B cell (primary cell): ENCODE results near the gene STARD3. TPM values are rescaled to one million over a fixed set of nuclear protein-coding genes. Genes with fewer than 3 reads are reported as not detected.

Source experiments
- ATAC-seq: fragments of 200-7000 bp; cut with Tn5 transposase; one replicate; pipeline ENCODE4 v1.10.0; 2021; ENCODE audit warnings: low read depth, mild to moderate bottlenecking, moderate number of reproducible peaks, moderate library complexity
- CTCF ChIA-PET: fragments of 350-600 bp; sonication (Branson Sonifier 250); formaldehyde crosslinking; loops from one replicate; lab custom pipeline; 2021; ENCODE audit warnings: antibody characterized with exemption, inconsistent platforms; lab: Charles Lee
- POLR2A ChIA-PET: fragments of 350-600 bp; sonication (Branson Sonifier 250); formaldehyde crosslinking; loops from one replicate; lab custom pipeline; 2021; ENCODE audit warnings: antibody characterized with exemption; lab: Charles Lee
- DNase-seq: peaks from one replicate; pipeline ENCODE4 v3.0.0; 2013
- H2AFZ ChIP-seq: 2 replicates; pipeline ENCODE4 v1.6.1; 2012; ENCODE audit warnings: mild to moderate bottlenecking, low read depth, low read length; ENCODE audit not compliant: insufficient read depth, poor library complexity, severe bottlenecking
- H3K27ac ChIP-seq, 2 donors: 1 replicate in 1 of 2; 2 replicates in 1 of 2; pipeline ENCODE4 v1.5.1; 2012 to 2013; ENCODE audit warnings: low read length in 2 of 2, mild to moderate bottlenecking in 2 of 2, moderate library complexity in 1 of 2
- H3K27me3 ChIP-seq, 4 experiments: fragments of 200-600 bp in 1 of 4; sonication (generic) in 1 of 4; replicated peaks in 1 of 4; 1 replicate in 2 of 4; 2 replicates in 2 of 4; pipeline versions ENCODE4 v1.6.1 to v1.7.0; 2013 to 2016; ENCODE audit warnings: low read length in 3 of 4, mild to moderate bottlenecking in 2 of 4, mixed read lengths in 1 of 4, moderate library complexity in 1 of 4; ENCODE audit not compliant: insufficient read depth in 4 of 4, control insufficient read depth in 3 of 4; ENCODE audit errors: control extremely low read depth in 1 of 4
- H3K36me3 ChIP-seq, 2 experiments: replicated peaks in 1 of 2; 1 replicate in 1 of 2; 2 replicates in 1 of 2; pipeline versions ENCODE4 v1.6.1 to v1.7.1; 2013; ENCODE audit warnings: low read length in 1 of 2; ENCODE audit not compliant: insufficient read depth in 2 of 2, control insufficient read depth in 1 of 2; ENCODE audit errors: control extremely low read depth in 1 of 2, extremely low read depth in 1 of 2
- H3K4me1 ChIP-seq, 2 donors: fragments of 200-600 bp in 1 of 2; sonication (generic) in 1 of 2; 1 replicate in 1 of 2; 2 replicates in 1 of 2; pipeline versions ENCODE4 v1.5.1 to v1.6.1; 2013 to 2017; ENCODE audit warnings: low read length in 2 of 2; ENCODE audit not compliant: control insufficient read depth in 2 of 2, insufficient read depth in 2 of 2
- H3K4me2 ChIP-seq: replicated peaks from 2 replicates; pipeline ENCODE3; 2012; ENCODE audit warnings: mild to moderate bottlenecking, low read depth, low read length; ENCODE audit not compliant: poor library complexity, severe bottlenecking
- H3K4me3 ChIP-seq, 5 experiments: fragments of 200-600 bp in 1 of 5; sonication (generic) in 1 of 5; 1 replicate in 3 of 5; 2 replicates in 2 of 5; pipeline versions ENCODE4 v1.5.1 to v1.7.0; 2011 to 2016; ENCODE audit warnings: low read length in 4 of 5, mild to moderate bottlenecking in 4 of 5, low read depth in 2 of 5, control low read depth in 1 of 5, moderate library complexity in 1 of 5; ENCODE audit not compliant: insufficient read depth in 1 of 5; ENCODE audit errors: control extremely low read depth in 1 of 5, extremely low read depth in 1 of 5
- H3K79me2 ChIP-seq: fragments of 200-600 bp; sonication (generic); one replicate; pipeline ENCODE4 v1.6.0; 2016; ENCODE audit warnings: low read length; ENCODE audit not compliant: control insufficient read depth, insufficient read depth
- H3K9ac ChIP-seq: fragments of 200-600 bp; sonication (generic); 2 replicates; pipeline ENCODE4 v1.6.1; 2017; ENCODE audit warnings: mild to moderate bottlenecking, low read length, moderate library complexity
- H3K9me3 ChIP-seq, 3 donors: one replicate each; pipeline versions ENCODE4 v1.6.1 to v1.7.1; 2013; ENCODE audit warnings: low read length in 2 of 3; ENCODE audit not compliant: control insufficient read depth in 2 of 3, insufficient read depth in 1 of 3; ENCODE audit errors: control extremely low read depth in 1 of 3
- H4K20me1 ChIP-seq: 2 replicates; pipeline ENCODE4 v1.6.0; 2012; ENCODE audit warnings: mild to moderate bottlenecking, low read length; ENCODE audit not compliant: insufficient read depth, control insufficient read depth, poor library complexity, severe bottlenecking
- H3K27ac Mint-ChIP-seq: one replicate; pipeline ENCODE4 v1.8.0; 2021; ENCODE audit warnings: mixed read lengths
- H3K27me3 Mint-ChIP-seq: one replicate; pipeline ENCODE4 v1.8.0; 2021; ENCODE audit warnings: mixed read lengths
- H3K4me1 Mint-ChIP-seq: one replicate; pipeline ENCODE4 v1.8.0; 2021; ENCODE audit warnings: mixed read lengths
- H3K4me3 Mint-ChIP-seq: one replicate; pipeline ENCODE4 v1.8.0; 2021; ENCODE audit warnings: mixed read lengths
- H3K9me3 Mint-ChIP-seq: one replicate; pipeline ENCODE4 v1.8.0; 2022; ENCODE audit warnings: mixed read lengths; ENCODE audit not compliant: insufficient read depth
- EZH2 ChIP-seq: IDR thresholded peaks from 2 replicates; pipeline ENCODE4 v1.6.1; 2012; ENCODE audit warnings: borderline replicate concordance, low read depth, mild to moderate bottlenecking, moderate library complexity, low read length; ENCODE audit not compliant: insufficient read depth, poor library complexity, severe bottlenecking
- WGBS: methylation state at CpG from one replicate; pipeline ENCODE4 v1.1.5; 2013; ENCODE audit warnings: missing lambda C conversion rate; ENCODE audit not compliant: insufficient coverage; 5-methylcytosine and 5-hydroxymethylcytosine counted together
- intact Hi-C: fragments of 100-400 bp; cut with micrococcal nuclease; formaldehyde crosslinking; loops from one replicate; pipeline ENCODE4 v1.10.0; 2022
- polyA plus RNA-seq: library from polyadenylated mRNA; depleted of rRNA; stranded (reverse); fragments of >200 nt; gene quantifications from 2 replicates; pipeline ENCODE4 v1.2.3, GENCODE V29; 2012
- total RNA-seq, 2 donors: library from RNA; stranded (reverse); fragments of 120-200 nt in 1 of 2; gene quantifications; 1 replicate in 1 of 2; 2 replicates in 1 of 2; pipeline versions ENCODE4 v1.2.3 to v1.2.4, GENCODE V29; 2013 to 2022
- TF ChIP-seq, protein P1 (sequence below): fragments of 200-600 bp; IDR thresholded peaks from one replicate; pipeline ENCODE4 v1.8.0; 2022; ENCODE audit warnings: antibody characterized with exemption, mild to moderate bottlenecking

Gene STARD3
- total and polyA plus RNA-seq, 2 donors (not counting 1 experiment from before 2014, with no cell fraction given) = 93.1 to 231 TPM

GRCh38 chr17:39595928-39596510, 40.9 kb upstream of the STARD3 start:
- peaks cover 76% of the 10 kb centered on the region for H3K27me3 Mint-ChIP-seq
- Histone ChIP-seq H4K20me1 (no peaks in the 10 kb centered on the region), H3K4me3 (no peak overlapping the region), H3K27me3 (peaks cover 0 to 88% (median 56%) of the 10 kb centered on the region in 4 experiments), H3K9me3 (peaks cover 0 to 32% (median 3%) of the 10 kb centered on the region in 3 donors), H3K4me1 (peaks cover 34 to 50% of the 10 kb centered on the region in 2 donors), H2AFZ (no peak overlapping the region), H3K79me2 (no peaks in the 10 kb centered on the region), H3K36me3 (no peaks in the 10 kb centered on the region), H3K9ac (no peak overlapping the region), H3K27ac (no peak overlapping the region), H3K4me2 (no peak overlapping the region)
- no peaks in the 10 kb centered on the region for H3K9me3 Mint-ChIP-seq
- intact Hi-C loops = no loop called here
- H3K27ac Mint-ChIP-seq = no peak overlapping the region
- ATAC-seq (no peak), DNase-seq (no peak)
- no peak for TF ChIP-seq EZH2
- TF ChIP-seq, protein P1, sequence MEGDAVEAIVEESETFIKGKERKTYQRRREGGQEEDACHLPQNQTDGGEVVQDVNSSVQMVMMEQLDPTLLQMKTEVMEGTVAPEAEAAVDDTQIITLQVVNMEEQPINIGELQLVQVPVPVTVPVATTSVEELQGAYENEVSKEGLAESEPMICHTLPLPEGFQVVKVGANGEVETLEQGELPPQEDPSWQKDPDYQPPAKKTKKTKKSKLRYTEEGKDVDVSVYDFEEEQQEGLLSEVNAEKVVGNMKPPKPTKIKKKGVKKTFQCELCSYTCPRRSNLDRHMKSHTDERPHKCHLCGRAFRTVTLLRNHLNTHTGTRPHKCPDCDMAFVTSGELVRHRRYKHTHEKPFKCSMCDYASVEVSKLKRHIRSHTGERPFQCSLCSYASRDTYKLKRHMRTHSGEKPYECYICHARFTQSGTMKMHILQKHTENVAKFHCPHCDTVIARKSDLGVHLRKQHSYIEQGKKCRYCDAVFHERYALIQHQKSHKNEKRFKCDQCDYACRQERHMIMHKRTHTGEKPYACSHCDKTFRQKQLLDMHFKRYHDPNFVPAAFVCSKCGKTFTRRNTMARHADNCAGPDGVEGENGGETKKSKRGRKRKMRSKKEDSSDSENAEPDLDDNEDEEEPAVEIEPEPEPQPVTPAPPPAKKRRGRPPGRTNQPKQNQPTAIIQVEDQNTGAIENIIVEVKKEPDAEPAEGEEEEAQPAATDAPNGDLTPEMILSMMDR = no peak
- ChIA-PET POLR2A (no interaction called here), CTCF (no interaction called here)
- H3K4me1 Mint-ChIP-seq = peaks cover 33% of the 10 kb centered on the region
- 24% methylated on average over 7 of the region's 11 CpGs for WGBS
- no peak overlapping the region for H3K4me3 Mint-ChIP-seq

GRCh38 chr17:39596543-39597267, 40.2 kb upstream of the STARD3 start:
- ChIA-PET POLR2A (no interaction called here), CTCF (interaction anchor here (0.7 kb wide), 1 partner anchor 27 kb away, joined by 3 read pairs; no protein-coding TSS in a partner anchor)
- DNase-seq (no peak), ATAC-seq (no peak)
- 6% methylated on average over 36 of the region's 47 CpGs for WGBS
- Histone ChIP-seq H3K36me3 (no peaks in the 10 kb centered on the region), H3K4me2 (no peak overlapping the region), H4K20me1 (no peaks in the 10 kb centered on the region), H3K9me3 (peaks cover 0 to 39% (median 3%) of the 10 kb centered on the region in 3 donors), H3K9ac (no peak overlapping the region), H3K4me1 (peaks cover 34 to 48% of the 10 kb centered on the region in 2 donors), H3K4me3 (no peak overlapping the region), H2AFZ (no peak overlapping the region), H3K27ac (no peak overlapping the region), H3K79me2 (no peaks in the 10 kb centered on the region), H3K27me3 (peaks cover 0 to 89% (median 60%) of the 10 kb centered on the region in 4 experiments)
- no peaks in the 10 kb centered on the region for H3K9me3 Mint-ChIP-seq
- H3K4me3 Mint-ChIP-seq = no peak overlapping the region
- TF ChIP-seq EZH2 = no peak
- TF ChIP-seq, protein P1 = no peak
- peaks cover 33% of the 10 kb centered on the region for H3K4me1 Mint-ChIP-seq
- intact Hi-C loops = no loop called here
- peaks cover 77% of the 10 kb centered on the region for H3K27me3 Mint-ChIP-seq
- no peak overlapping the region for H3K27ac Mint-ChIP-seq
